Colonic mucosa (tissue), 4 donors: ENCODE measurements around the gene BRSK2. TPM values are rescaled to one million over a fixed set of nuclear protein-coding genes. Genes with fewer than 3 reads are reported as not detected.

ENCODE experiments used
- DNase-seq: peaks from one replicate; pipeline ENCODE4 v3.0.0-alpha.2; 2020
- H3K27ac ChIP-seq: fragments of 200-600 bp; one replicate; pipeline ENCODE4 v1.8.0; 2021
- H3K27me3 ChIP-seq: fragments of 200-600 bp; one replicate; pipeline ENCODE4 v1.8.0; 2021
- H3K36me3 ChIP-seq: fragments of 200-600 bp; one replicate; pipeline ENCODE4 v1.8.0; 2021
- H3K4me1 ChIP-seq: fragments of 200-600 bp; one replicate; pipeline ENCODE4 v1.8.0; 2021; ENCODE audit warnings: mild to moderate bottlenecking
- H3K4me3 ChIP-seq: fragments of 200-600 bp; one replicate; pipeline ENCODE4 v1.8.0; 2021
- H3K9ac ChIP-seq, 2 donors: one replicate each; pipeline ENCODE4 v1.7.0; 2013; ENCODE audit warnings: control low read depth in 2 of 2, low read depth in 2 of 2, low read length in 2 of 2
- H3K9me3 ChIP-seq: fragments of 200-600 bp; one replicate; pipeline ENCODE4 v1.8.0; 2021
- CTCF ChIP-seq: fragments of 200-600 bp; IDR thresholded peaks from one replicate; pipeline ENCODE4 v1.8.0; 2022; ENCODE audit warnings: antibody characterized with exemption, mild to moderate bottlenecking
- intact Hi-C: fragments of 100-400 bp; cut with DNase I; formaldehyde crosslinking; loops from one replicate; pipeline ENCODE4 v1.14.1; 2022
- total RNA-seq, 2 donors: library from RNA; stranded (reverse); fragmentation: NEBNext Ultra II Directional in 1 of 2; extraction: Animal tissue kit (Norgen Biotek cat#: 25700) in 1 of 2; gene quantifications; one replicate each; pipeline ENCODE4 v1.2.1, GENCODE V29; 2021
- donor health status: healthy.
- donor health status: DM: no; HTN: no; CAD: no.
- donor health status: DM: no; HTN: no; CAD: no.

The BRSK2 gene
- total RNA-seq, 2 donors from 2014 or later: 0.52 to 1.2 TPM

GRCh38 chr11:1390569-1391164, 933 bp downstream of the BRSK2 start:
- Histone ChIP-seq H3K9ac (no peak overlapping the region), H3K4me1 (peaks cover 6% of the 10 kb centered on the region), H3K36me3 (no peaks in the 10 kb centered on the region), H3K9me3 (no peaks in the 10 kb centered on the region), H3K4me3 (no peak overlapping the region), H3K27me3 (peaks cover 41% of the 10 kb centered on the region), H3K27ac (no peak overlapping the region)
- TF ChIP-seq CTCF: no peak
- intact Hi-C loops: no loop called here
- DNase-seq: no peak

- peaks cover 6% of the 10 kb centered on the region for H3K4me1 ChIP-seq
- intact Hi-C loops: no loop called here
- H3K9ac ChIP-seq: peak overlapping the region in 1 of 2 donors; percentile 24
- H3K36me3 ChIP-seq: no peaks in the 10 kb centered on the region
- no peak for TF ChIP-seq CTCF
- no peak overlapping the region for H3K27ac ChIP-seq
- H3K4me3 ChIP-seq: no peak overlapping the region
- no peaks in the 10 kb centered on the region for H3K9me3 ChIP-seq
- peaks cover 41% of the 10 kb centered on the region for H3K27me3 ChIP-seq
- DNase-seq: no peak
Observed at GRCh38 chr11:1391165-1392075, 1.7 kb downstream of the BRSK2 start.

- H3K27me3 ChIP-seq: peaks cover 41% of the 10 kb centered on the region
- intact Hi-C loops: no loop called here
- H3K36me3 ChIP-seq: no peaks in the 10 kb centered on the region
- peaks cover 6% of the 10 kb centered on the region for H3K4me1 ChIP-seq
- DNase-seq: no peak
- no peak overlapping the region for H3K4me3 ChIP-seq
- H3K9me3 ChIP-seq: no peaks in the 10 kb centered on the region
- no peak for TF ChIP-seq CTCF
- H3K9ac ChIP-seq: no peak overlapping the region
- no peak overlapping the region for H3K27ac ChIP-seq
Observed at GRCh38 chr11:1392111-1392510, 2.4 kb downstream of the BRSK2 start.

DNA sequence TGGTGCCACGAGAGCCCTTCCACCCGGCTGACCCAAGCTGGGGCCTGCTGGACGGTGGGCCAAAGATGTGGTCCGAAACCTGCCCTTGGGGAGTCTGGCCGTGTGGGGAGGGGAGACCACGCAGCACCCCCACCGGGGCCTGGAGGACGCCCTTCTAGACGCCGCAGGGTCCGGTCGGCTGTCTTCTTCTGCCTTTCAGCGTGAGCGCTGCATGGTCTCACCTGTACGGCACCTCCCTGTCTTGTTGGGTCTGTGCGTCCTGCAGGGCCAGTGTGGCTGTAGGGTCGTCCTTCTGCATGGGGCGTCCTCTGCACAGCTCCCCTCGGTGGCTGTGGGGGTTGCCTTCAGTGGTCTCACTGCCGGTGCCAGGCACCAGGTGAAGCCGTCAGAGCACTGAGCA, 2.8 kb downstream of the BRSK2 start:
- no peak overlapping the region for H3K4me3 ChIP-seq
- H3K9ac ChIP-seq: no peak overlapping the region
- H3K9me3 ChIP-seq: no peaks in the 10 kb centered on the region
- intact Hi-C loops: no loop called here
- H3K27ac ChIP-seq: no peak overlapping the region
- no peak for TF ChIP-seq CTCF
- peaks cover 6% of the 10 kb centered on the region for H3K4me1 ChIP-seq
- H3K36me3 ChIP-seq: no peaks in the 10 kb centered on the region
- peaks cover 40% of the 10 kb centered on the region for H3K27me3 ChIP-seq
- DNase-seq: no peak

GRCh38 chr11:1393038-1393710, 3.4 kb downstream of the BRSK2 start:
- intact Hi-C loops: no loop called here
- Histone ChIP-seq H3K4me3 (no peak overlapping the region), H3K9ac (no peak overlapping the region), H3K27ac (no peak overlapping the region), H3K27me3 (peaks cover 34% of the 10 kb centered on the region), H3K36me3 (no peaks in the 10 kb centered on the region), H3K9me3 (no peaks in the 10 kb centered on the region), H3K4me1 (peaks cover 6% of the 10 kb centered on the region)
- TF ChIP-seq CTCF: no peak
- no peak for DNase-seq
